HT-29 (cell line): ENCODE results near the gene ACSF2. TPM values are rescaled to one million over a fixed set of nuclear protein-coding genes. Genes with fewer than 3 reads are reported as not detected.

Experiments used
- DNase-seq: peaks from one replicate; pipeline ENCODE4 v3.0.0-alpha.2; 2015; ENCODE audit warnings: low spot score
- total RNA-seq: library from RNA; depleted of rRNA; stranded (reverse); fragments of >200 nt; shearing (Covaris generic); gene quantifications from 2 replicates; pipeline ENCODE4 v1.2.3, GENCODE V29; 2014

The ACSF2 gene
- total RNA-seq, 1 experiment from 2014 or later, result 60.0 TPM

DNA sequence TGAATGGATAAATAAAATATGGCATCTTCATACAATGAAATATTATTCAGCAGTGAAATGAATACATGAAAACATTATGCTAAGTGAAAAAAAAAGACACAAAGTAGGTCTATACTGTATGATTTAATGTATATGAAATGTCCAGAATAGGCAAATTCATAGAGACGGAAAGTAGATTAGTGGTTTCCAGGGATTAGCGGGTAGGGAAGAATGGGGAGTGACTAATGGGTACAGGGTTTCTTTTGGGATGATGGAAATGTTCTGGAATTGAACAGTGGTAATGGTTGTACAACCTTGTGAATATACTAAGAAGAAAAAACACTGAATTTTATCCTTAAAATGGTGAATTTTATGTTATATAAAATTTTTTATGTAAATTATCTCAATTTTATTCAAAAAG, 73.7 kb downstream of the ACSF2 start:
- no peak for DNase-seq

GRCh38 chr17:50501054-50501453, 75.0 kb downstream of the ACSF2 start:
- peak; percentile 48 for DNase-seq

DNA sequence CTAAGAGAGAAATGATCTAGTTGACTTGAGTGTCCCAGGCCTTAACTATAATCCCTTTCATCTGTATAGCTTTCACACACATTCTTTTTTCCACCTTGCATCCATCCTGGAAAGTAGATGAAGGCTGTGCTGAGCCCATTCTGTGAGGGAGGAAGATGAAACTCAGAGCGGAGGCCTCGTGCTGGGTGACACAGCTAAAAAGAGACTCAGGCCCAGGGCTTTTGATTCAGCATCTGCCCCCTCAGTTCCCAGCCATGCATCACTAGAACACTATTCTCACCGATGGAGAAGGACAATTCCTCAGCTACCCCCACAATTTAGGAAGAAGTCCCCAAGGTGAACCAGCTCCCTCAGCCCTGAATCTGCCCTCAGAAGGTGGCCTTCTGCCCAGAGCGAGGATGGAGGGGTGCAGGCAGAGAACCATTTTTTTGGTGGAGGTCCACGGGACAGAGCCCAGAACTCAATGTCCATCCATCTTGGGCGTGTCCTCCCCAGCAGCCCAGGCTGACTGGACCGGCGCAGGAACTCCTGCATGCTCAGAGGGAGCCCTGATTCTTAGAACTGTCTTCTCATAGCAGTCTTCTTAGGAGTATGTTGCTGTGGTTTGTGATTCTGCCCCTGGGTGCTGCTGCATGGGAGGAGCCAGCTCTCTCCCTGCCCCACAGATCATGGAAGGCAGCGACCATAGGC, 76.4 kb downstream of the ACSF2 start:
- DNase-seq, result no peak

- no peak for DNase-seq
Observed at GRCh38 chr17:50505591-50506130, 79.6 kb downstream of the ACSF2 start.

GRCh38 chr17:50506298-50506697, 80.3 kb downstream of the ACSF2 start:
- DNase-seq, result no peak

- DNase-seq, result peak; percentile 61
Observed at GRCh38 chr17:50507871-50508572, 82.0 kb downstream of the ACSF2 start, which contains the start of gene MYCBPAP. MYCBPAP (plus strand) TSS chr17:50508439; CDS start chr17:50508675, 236 bp downstream.

GRCh38 chr17:50508573-50509460, 82.8 kb downstream of the ACSF2 start:
- no peak for DNase-seq

DNA sequence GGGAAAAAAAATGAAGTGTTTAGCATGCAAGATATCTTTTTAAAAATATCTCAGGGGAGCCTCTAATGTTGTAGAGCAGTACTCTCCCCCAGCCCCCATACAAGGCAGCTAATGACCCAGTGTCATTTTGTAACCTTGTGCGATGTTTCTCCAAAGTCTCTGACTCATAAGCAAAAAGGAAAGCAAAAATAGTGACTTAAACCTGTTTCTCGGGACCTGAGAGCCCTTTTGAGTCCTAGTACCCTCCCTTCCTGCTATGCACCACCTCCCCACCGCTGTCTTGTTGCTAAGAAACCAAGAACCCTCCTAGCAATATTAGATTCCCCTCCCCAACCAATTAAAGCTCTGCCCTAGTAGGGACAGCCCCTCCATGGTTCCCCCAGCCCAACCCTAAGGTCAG, 85.0 kb downstream of the ACSF2 start:
- DNase-seq, result no peak

DNA sequence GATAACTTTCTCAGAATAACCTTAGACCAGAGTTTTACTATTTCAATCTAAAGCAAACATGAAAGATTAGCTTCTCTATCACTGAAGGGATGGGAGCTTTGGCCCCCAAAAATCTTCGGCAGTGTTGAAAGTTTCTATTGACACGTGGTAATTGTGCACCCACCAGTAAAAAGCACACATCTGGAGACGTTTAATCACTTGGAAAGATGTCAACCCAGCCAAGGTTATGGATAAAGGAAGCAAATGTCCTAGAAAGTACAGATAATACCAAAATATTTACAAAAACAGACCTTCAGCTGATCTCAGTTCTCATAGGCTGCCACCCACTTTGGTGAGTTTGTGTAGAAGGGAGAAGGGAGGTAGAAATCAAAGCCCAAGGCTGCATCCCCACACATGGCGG, 87.5 kb downstream of the ACSF2 start:
- no peak for DNase-seq

- no peak for DNase-seq
Observed at GRCh38 chr17:50514388-50514787, 88.4 kb downstream of the ACSF2 start.

DNA sequence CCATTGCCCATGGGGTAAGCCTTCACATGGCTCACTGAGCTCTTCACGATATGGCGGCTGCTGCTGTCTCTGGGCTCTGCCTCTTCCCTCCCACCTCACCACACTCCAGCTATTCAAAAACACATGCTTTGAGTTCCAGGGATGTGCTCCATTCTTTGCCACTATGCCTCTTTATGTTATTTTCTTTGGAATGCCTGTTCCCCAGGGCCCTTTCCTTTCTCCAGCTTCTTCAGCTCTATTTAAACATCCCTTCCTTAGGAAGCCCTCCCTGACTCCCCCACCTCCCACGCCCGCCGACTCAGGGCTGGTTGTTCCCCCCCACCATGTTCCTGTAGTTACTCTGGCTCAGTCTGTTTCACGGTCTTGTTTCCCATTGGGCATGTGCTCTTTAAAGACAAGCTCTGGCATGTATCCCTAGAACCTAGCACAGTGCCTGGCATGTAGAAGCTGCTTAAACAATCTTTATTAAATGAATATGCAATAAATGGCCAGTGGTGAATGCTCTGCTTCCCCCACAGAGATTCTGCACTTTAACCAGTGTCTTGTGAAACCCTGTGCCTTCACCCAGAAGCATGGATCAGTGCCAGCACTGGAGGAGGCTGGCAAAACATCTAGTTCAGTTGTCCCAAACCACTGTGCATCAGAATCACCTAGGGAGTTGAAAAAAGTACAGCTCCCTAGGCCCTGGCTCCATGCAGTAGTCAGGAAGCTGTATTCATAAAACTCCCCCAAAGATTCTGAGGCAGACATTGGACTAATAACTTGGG, 89.1 kb downstream of the ACSF2 start:
- DNase-seq, result no peak

DNA sequence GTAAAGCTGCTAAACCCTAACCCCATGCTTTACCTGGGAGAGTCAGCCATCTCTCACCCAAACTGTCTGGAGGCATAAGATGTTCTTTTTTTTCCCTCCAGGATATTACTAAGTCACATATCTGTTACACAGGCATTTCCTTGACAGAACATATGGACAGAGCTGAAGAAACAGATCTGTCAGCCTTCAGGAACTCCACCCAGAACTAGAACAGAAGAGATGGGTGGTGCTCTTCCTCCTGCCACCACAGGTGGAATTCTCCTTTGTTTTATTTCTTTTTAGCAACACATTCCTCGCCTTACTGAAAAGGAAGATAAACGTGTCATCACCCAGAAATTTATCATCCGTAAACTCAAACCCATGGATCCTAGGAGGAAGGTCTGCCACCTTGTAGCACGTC, 91.0 kb downstream of the ACSF2 start:
- no peak for DNase-seq

GRCh38 chr17:50517504-50518383, 91.7 kb downstream of the ACSF2 start:
- no peak for DNase-seq

- no peak for DNase-seq
Observed at GRCh38 chr17:50518384-50519023, 92.5 kb downstream of the ACSF2 start.

GRCh38 chr17:50519141-50519834, 93.3 kb downstream of the ACSF2 start:
- no peak for DNase-seq

GRCh38 chr17:50520483-50520882, 94.5 kb downstream of the ACSF2 start:
- no peak for DNase-seq

GRCh38 chr17:50521514-50521913, 95.5 kb downstream of the ACSF2 start:
- no peak for DNase-seq

DNA sequence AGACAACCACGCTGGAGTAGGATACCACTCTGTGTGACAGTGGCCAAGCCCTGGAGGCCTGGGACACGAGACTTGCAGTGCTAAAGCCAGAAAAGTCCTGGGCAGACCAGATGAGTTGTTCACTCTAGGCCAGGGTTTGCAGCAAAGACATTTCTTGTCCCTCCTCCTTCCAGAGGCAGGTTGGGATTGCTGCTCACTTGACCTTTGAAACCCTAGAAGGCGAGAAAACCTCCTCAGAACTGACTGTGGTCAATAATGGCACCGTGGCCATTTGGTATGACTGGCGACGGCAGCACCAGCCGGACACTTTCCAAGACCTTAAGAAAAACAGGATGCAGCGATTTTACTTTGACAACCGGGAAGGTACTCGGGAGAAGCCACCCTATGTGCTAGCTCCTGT, 96.7 kb downstream of the ACSF2 start:
- DNase-seq, result no peak

- DNase-seq, result no peak
Observed at GRCh38 chr17:50523208-50523607, 97.2 kb downstream of the ACSF2 start.
